SK-N-SH treated with all-trans-retinoic acid at 6 μM for 48 hours (cell line): ENCODE measurements around the gene MGLL.

Source experiments
- ATAC-seq: fragments of 200-7000 bp; cut with Tn5 transposase; 3 replicates; pipeline ENCODE4 v1.9.1; 2020; ENCODE audit warnings: mild to moderate bottlenecking, moderate library complexity
- ARNTL ChIP-seq: fragments of 450-650 bp; formaldehyde crosslinking; IDR thresholded peaks from 2 replicates; pipeline ENCODE4 v1.5.0; 2020; ENCODE audit warnings: low read depth, mild to moderate bottlenecking, moderate library complexity, borderline replicate concordance
- BACH2 ChIP-seq: fragments of 250-450 bp; sonication (Bioruptor Pico); IDR thresholded peaks from 2 replicates; pipeline ENCODE4 v1.9.0; 2021; ENCODE audit warnings: mild to moderate bottlenecking, borderline replicate concordance
- ESRRG ChIP-seq: fragments of 250-450 bp; sonication (Bioruptor Pico); IDR thresholded peaks from 2 replicates; pipeline ENCODE4 v1.6.1; 2021; ENCODE audit warnings: mild to moderate bottlenecking
- ISL1 ChIP-seq: fragments of 250-450 bp; sonication (Bioruptor Pico); IDR thresholded peaks from 2 replicates; pipeline ENCODE4 v2.1.2; 2022; ENCODE audit warnings: mild to moderate bottlenecking, moderate library complexity
- OSR1 ChIP-seq: fragments of 250-450 bp; sonication (Bioruptor Pico); IDR thresholded peaks from 2 replicates; pipeline ENCODE4 v1.8.0; 2022; ENCODE audit warnings: moderate library complexity, mild to moderate bottlenecking, inconsistent platforms
- PPARA ChIP-seq: fragments of 250-450 bp; sonication (Bioruptor Pico); IDR thresholded peaks from 2 replicates; pipeline ENCODE4 v1.5.0; 2020; ENCODE audit warnings: mild to moderate bottlenecking, borderline replicate concordance
- RARB ChIP-seq: fragments of 250-450 bp; sonication (Bioruptor Pico); IDR thresholded peaks from 2 replicates; pipeline ENCODE4 v1.8.0; 2021; ENCODE audit warnings: mild to moderate bottlenecking, moderate library complexity
- SNAI2 ChIP-seq: fragments of 250-450 bp; sonication (Bioruptor Pico); IDR thresholded peaks from 2 replicates; pipeline ENCODE4 v1.5.0; 2020; ENCODE audit warnings: mild to moderate bottlenecking, moderate library complexity
- TCF4 ChIP-seq: fragments of 250-450 bp; sonication (Bioruptor Pico); IDR thresholded peaks from 2 replicates; pipeline ENCODE4 v1.8.0; 2021; ENCODE audit warnings: mild to moderate bottlenecking, moderate library complexity, borderline replicate concordance
- TOX ChIP-seq: fragments of 250-450 bp; sonication (Bioruptor Pico); IDR thresholded peaks from 2 replicates; pipeline ENCODE4 v1.8.0; 2021; ENCODE audit warnings: mild to moderate bottlenecking, moderate library complexity, borderline replicate concordance
- ZC3H10 ChIP-seq: fragments of 250-450 bp; sonication (Bioruptor Pico); IDR thresholded peaks from 2 replicates; pipeline ENCODE4 v1.5.1; 2021; ENCODE audit warnings: mild to moderate bottlenecking, moderate library complexity
- ZFP3 ChIP-seq: fragments of 250-450 bp; sonication (Bioruptor Pico); IDR thresholded peaks from 2 replicates; pipeline ENCODE4 v1.5.0; 2020; ENCODE audit warnings: mild to moderate bottlenecking, moderate library complexity
- ZNF565 ChIP-seq: fragments of 450-650 bp; formaldehyde crosslinking; conservative IDR thresholded peaks from 2 replicates; pipeline ENCODE4 v1.5.0; 2020; ENCODE audit warnings: low read depth, mild to moderate bottlenecking, moderate library complexity
- ZNF70 ChIP-seq: fragments of 450-650 bp; formaldehyde crosslinking; IDR thresholded peaks from 2 replicates; pipeline ENCODE4 v1.5.0; 2020; ENCODE audit warnings: mild to moderate bottlenecking, moderate library complexity
- TF ChIP-seq, protein P1 (sequence below): fragments of 250-450 bp; sonication (Bioruptor Pico); IDR thresholded peaks from 2 replicates; pipeline ENCODE4 v1.5.1; 2021; ENCODE audit warnings: mild to moderate bottlenecking, moderate library complexity
- TF ChIP-seq, protein P2 (sequence below): fragments of 250-450 bp; sonication (Bioruptor Pico); IDR thresholded peaks from 2 replicates; pipeline ENCODE4 v1.8.0; 2020; ENCODE audit warnings: mild to moderate bottlenecking, moderate library complexity, borderline replicate concordance
- TF ChIP-seq, protein P3 (sequence below): fragments of 250-450 bp; sonication (Bioruptor Pico); IDR thresholded peaks from 2 replicates; pipeline ENCODE4 v1.5.0; 2020; ENCODE audit warnings: mild to moderate bottlenecking, moderate library complexity
- TF ChIP-seq, protein P4 (sequence below): fragments of 250-450 bp; sonication (Bioruptor Pico); IDR thresholded peaks from 2 replicates; pipeline ENCODE4 v1.8.0; 2021; ENCODE audit warnings: low read depth, mild to moderate bottlenecking, moderate library complexity, borderline replicate concordance

The MGLL gene

DNA sequence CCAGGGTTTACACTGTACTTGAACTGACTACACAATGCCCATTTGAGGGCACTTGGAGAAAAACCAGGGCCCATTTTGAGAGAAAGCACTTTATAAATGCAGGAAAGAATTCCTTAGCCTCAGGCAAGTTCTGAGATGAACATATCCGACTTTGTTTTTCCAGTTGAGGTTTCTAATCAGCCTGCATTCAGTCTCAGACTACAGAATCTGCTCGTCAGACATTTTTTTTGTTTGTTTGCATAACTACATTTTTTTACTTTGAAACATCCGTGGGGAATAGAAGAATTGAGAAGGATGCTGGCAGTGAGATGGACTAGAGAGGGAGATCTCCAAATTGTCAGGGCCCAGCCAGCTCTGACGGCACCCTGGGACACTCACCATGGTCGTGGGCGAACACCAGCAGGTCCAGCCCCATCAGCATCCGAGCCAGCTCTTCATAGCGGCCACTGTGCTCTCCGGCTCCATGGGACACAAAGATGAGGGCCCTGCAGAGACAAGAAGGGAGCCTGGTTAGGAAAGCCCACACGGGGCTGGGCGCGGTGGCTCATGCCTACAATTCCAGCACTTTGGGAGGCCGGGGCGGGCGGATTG, 40.8 kb downstream of the MGLL start:
- TF ChIP-seq ZFP3 (CRISPR knock-in tag) (no peak), ESRRG (CRISPR knock-in tag) (no peak), ARNTL (no peak), OSR1 (CRISPR knock-in tag) (no peak), PPARA (no peak), ISL1 (CRISPR knock-in tag) (no peak), ZNF565 (CRISPR knock-in tag) (no peak), SNAI2 (CRISPR knock-in tag) (no peak), ZC3H10 (CRISPR knock-in tag) (no peak), TOX (no peak), ZNF70 (CRISPR knock-in tag) (no peak), RARB (CRISPR knock-in tag) (no peak), BACH2 (CRISPR knock-in tag) (no peak)
- TF ChIP-seq, protein P1, sequence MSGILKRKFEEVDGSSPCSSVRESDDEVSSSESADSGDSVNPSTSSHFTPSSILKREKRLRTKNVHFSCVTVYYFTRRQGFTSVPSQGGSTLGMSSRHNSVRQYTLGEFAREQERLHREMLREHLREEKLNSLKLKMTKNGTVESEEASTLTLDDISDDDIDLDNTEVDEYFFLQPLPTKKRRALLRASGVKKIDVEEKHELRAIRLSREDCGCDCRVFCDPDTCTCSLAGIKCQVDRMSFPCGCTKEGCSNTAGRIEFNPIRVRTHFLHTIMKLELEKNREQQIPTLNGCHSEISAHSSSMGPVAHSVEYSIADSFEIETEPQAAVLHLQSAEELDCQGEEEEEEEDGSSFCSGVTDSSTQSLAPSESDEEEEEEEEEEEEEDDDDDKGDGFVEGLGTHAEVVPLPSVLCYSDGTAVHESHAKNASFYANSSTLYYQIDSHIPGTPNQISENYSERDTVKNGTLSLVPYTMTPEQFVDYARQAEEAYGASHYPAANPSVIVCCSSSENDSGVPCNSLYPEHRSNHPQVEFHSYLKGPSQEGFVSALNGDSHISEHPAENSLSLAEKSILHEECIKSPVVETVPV: no peak
- TF ChIP-seq, protein P2, sequence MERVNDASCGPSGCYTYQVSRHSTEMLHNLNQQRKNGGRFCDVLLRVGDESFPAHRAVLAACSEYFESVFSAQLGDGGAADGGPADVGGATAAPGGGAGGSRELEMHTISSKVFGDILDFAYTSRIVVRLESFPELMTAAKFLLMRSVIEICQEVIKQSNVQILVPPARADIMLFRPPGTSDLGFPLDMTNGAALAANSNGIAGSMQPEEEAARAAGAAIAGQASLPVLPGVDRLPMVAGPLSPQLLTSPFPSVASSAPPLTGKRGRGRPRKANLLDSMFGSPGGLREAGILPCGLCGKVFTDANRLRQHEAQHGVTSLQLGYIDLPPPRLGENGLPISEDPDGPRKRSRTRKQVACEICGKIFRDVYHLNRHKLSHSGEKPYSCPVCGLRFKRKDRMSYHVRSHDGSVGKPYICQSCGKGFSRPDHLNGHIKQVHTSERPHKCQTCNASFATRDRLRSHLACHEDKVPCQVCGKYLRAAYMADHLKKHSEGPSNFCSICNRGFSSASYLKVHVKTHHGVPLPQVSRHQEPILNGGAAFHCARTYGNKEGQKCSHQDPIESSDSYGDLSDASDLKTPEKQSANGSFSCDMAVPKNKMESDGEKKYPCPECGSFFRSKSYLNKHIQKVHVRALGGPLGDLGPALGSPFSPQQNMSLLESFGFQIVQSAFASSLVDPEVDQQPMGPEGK (CRISPR knock-in tag): no peak
- TF ChIP-seq, protein P3, sequence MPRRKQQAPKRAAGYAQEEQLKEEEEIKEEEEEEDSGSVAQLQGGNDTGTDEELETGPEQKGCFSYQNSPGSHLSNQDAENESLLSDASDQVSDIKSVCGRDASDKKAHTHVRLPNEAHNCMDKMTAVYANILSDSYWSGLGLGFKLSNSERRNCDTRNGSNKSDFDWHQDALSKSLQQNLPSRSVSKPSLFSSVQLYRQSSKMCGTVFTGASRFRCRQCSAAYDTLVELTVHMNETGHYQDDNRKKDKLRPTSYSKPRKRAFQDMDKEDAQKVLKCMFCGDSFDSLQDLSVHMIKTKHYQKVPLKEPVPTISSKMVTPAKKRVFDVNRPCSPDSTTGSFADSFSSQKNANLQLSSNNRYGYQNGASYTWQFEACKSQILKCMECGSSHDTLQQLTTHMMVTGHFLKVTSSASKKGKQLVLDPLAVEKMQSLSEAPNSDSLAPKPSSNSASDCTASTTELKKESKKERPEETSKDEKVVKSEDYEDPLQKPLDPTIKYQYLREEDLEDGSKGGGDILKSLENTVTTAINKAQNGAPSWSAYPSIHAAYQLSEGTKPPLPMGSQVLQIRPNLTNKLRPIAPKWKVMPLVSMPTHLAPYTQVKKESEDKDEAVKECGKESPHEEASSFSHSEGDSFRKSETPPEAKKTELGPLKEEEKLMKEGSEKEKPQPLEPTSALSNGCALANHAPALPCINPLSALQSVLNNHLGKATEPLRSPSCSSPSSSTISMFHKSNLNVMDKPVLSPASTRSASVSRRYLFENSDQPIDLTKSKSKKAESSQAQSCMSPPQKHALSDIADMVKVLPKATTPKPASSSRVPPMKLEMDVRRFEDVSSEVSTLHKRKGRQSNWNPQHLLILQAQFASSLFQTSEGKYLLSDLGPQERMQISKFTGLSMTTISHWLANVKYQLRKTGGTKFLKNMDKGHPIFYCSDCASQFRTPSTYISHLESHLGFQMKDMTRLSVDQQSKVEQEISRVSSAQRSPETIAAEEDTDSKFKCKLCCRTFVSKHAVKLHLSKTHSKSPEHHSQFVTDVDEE (CRISPR knock-in tag): no peak
- TF ChIP-seq, protein P4, sequence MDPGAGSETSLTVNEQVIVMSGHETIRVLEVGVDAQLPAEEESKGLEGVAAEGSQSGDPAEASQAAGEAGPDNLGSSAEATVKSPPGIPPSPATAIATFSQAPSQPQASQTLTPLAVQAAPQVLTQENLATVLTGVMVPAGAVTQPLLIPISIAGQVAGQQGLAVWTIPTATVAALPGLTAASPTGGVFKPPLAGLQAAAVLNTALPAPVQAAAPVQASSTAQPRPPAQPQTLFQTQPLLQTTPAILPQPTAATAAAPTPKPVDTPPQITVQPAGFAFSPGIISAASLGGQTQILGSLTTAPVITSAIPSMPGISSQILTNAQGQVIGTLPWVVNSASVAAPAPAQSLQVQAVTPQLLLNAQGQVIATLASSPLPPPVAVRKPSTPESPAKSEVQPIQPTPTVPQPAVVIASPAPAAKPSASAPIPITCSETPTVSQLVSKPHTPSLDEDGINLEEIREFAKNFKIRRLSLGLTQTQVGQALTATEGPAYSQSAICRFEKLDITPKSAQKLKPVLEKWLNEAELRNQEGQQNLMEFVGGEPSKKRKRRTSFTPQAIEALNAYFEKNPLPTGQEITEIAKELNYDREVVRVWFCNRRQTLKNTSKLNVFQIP: no peak
- ATAC-seq: no peak; the same call in 2 of the 3 replicates

DNA sequence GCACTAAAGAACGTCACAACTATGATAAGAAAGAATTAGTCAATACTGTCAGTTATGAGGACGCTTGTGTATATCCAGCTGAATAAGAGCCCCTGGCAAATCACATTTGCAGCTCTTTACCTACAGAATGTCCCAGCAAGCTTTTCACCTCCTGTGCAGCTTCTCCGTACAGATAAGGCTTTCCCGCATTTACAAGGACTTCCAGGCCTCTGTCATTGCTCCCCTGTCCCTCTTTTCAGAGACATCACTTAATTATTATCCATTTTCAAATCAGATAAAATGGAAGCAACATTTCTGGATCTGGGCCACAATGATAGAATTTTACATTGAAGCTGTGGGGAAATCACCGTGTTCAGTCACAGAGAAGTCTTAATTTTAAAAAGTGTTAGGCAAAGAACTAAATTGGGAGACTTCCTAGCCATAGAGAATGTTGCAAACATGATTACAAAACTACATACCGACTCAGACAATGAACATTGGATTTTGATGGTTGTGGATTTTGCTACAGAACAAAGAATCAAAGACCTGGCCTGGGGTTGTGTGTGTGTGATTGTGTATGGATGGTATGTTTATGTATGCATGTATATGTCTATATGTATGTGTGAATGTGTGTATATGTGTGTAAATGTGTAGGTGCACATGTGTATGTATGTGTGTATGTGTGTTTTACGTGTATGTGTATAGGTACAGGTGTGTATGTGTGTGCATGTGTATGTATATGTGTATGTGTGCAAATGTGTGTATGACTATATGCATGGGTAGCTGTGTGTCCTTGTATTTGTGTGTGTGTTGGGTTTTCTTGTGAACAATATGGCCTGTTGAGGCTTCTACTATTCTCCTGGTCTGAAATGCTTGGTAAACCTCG, 41.5 kb downstream of the MGLL start:
- no peak; the same call in 2 of the 3 replicates for ATAC-seq
- TF ChIP-seq ZNF565 (CRISPR knock-in tag) (no peak), ZC3H10 (CRISPR knock-in tag) (no peak), ARNTL (no peak), TCF4 (CRISPR knock-in tag) (0 out of 2 replicates have a peak, but pooled peaks have one; percentile 19), RARB (CRISPR knock-in tag) (no peak), PPARA (no peak), TOX (no peak)
- TF ChIP-seq, protein P4: no peak
- TF ChIP-seq, protein P1: no peak
